NCI-H2227 (cell line): ENCODE results near the gene AQP2.

ENCODE experiments used
- DNase-seq: peaks from one replicate; lab custom pipeline; 2025; ENCODE audit not compliant: unreplicated experiment; lab: John Stamatoyannopoulos, UW

AQP2 gene

DNA sequence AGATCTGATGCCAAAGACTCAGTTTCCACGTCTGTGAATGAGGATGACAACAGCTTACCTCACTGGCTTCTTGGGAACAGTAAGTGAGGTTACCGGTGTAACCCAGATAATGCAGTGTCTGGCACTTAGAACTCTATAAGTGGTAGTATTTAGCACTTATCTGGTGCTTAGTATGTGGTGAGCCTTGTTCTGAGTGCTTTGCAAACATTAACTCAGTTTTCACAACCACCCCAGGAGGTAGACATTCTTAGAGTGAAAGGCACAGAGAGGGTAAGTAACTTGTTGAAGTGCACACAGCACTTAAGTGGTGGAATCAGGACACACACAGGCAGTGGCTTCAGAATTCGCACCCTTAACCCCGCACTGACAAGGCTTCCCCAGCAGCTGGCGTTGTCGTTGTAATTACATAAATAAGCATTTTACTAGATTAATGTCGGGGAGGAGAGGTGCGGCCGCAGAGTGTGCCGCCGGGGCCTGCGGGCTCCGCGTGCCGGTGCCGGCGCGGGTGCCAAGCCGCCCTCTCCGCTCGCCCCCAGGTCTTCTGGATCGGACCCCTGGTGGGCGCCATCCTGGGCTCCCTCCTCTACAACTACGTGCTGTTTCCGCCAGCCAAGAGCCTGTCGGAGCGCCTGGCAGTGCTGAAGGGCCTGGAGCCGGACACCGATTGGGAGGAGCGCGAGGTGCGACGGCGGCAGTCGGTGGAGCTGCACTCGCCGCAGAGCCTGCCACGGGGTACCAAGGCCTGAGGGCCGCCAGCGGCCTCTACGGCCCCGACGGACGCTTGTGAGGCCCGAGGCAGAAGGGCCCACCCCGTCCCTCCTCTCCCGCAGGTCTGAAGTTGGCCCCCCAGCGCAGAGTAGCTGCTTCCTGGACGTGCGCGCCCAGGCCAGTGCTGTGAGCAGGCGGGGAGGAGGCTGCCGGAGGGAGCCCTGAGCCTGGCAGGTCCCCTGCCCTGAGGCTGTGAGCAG lies 4.6 kb downstream of the AQP2 start:
- no peak for DNase-seq

DNA sequence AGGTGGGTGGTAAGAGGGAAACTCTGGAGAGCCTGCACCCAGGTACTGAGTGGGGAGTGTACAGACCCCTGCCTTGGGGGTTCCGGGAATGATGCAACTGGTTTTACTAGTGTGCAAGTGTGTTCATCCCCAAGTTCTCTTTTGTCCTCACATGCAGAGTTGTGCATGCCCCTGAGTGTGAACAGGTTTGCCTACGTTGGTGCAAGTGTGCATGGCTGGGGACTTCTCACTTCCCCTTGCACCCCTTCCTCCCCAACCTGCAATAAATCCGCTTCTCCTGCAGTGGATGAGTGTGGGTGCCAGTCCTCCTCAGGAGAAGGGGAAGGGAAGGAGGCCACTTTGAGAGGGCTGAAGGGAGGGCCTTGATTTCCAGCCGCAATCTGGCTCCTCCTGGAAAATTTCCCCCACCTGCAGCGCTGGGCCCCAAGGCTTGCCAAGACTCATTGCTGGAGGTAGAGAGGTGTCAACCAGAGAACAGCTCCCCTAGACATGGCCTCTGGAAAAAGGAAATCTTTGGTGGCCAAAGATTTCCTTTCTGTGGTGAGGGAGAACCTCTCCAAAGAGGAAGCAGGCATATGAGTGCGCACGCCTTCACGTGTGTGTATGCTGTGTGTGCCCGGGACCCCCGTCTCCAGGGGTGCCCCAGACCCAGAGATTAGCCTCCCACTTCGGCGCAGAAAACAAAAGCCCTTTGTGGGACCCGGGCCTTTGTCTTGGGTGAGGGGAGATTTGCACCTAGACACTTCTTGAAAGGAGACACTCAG lies 5.5 kb downstream of the AQP2 start:
- DNase-seq = no peak

DNA sequence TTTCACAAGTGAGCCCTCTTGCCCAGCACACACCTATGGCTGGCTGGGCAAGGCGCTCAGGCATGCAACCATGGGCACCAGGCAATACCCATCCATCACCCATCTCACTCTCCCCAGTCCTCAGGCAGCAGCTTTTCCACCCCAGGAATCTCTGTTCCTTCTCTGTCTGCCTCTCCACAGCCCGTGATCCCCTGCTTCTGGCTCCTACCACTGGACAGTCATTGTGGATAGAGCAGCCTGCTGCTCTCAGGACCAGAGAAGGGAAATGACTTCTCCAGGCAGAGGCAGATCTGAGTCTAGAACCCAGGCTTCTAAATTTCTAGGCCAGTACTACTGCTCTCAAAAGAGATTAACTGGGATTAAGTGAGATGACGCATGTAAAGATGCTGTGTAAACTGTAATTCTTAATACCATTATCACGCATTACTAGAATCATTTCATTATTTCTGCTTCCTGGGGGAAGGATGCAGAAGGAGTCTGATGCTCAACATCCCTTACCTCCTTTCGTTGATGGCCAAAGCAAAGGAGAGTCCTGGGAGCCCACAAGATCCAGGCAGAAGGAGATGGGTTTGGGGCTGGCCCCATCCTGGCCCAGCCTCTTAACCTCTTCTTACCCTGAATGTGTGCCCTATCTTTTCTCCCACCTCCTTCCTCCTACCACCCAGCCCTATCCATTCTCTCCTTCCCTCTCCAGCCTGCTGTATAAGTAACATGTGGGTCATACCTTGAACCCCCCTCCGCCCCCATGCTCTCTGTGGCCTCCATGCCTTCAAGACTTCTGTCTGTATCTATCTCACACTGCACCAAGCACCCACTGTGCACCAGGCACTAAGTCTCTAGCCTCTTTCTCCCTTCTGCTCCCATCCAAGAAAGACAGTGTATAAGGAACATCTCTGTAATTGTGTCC lies 6.4 kb downstream of the AQP2 start:
- no peak for DNase-seq

DNA sequence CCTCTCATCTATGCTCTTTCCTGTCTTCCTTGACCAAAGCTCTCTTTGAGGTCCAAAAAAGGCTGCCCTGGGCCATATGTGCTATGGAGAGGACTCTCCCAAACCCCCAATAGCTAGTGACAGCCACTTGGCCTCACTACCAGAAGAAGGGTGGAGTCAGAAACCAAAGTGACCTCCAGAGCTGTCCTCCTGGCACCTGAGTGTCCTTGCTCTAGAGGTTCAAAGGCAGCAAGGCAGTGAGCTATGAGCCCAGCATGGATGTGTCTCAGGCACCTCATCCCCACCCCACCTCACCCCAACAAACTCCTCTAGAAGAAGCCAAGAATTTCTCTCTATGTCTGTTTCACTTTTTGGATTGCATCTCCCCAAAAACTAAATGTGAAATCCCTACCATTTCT lies 7.0 kb downstream of the AQP2 start:
- no peak for DNase-seq

DNA sequence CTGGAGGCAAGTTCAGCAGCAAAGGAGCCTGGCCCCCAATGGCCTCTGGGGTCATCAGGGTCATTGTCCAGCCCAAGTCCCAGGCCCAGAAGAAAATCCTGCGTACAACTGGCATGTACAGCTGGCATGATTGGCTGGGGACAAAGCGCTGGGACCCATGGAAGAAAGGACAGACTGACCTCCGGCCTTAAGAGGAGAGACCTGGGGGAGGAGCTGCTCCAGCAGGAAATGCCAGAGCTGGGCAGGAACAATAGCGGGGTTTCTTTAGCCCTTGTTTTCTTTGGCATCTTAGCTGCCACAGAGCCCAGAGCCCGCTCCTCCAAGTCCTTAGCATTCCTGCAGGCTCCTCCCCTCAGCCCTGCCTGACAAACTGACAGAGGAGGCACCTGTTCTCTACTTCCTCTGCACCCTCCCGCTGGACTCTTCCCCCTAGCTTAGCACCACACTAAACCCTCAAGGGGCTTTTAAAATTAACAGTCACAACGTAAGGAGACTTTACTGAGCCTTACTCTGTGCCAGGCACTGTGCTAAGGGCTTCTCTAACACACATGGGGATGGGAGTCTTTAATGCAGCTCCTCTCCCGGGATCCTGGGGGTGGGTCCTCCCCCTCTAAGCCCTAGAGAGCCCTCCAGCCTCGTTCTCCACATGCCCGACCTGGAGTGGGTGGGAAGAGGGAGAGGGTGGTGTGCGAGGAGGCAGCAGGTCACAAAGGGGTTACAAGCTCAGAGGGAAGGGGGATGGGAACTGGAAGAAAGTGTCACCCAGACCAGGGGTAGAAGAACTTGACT lies 9.3 kb downstream of the AQP2 start:
- DNase-seq = no peak

DNA sequence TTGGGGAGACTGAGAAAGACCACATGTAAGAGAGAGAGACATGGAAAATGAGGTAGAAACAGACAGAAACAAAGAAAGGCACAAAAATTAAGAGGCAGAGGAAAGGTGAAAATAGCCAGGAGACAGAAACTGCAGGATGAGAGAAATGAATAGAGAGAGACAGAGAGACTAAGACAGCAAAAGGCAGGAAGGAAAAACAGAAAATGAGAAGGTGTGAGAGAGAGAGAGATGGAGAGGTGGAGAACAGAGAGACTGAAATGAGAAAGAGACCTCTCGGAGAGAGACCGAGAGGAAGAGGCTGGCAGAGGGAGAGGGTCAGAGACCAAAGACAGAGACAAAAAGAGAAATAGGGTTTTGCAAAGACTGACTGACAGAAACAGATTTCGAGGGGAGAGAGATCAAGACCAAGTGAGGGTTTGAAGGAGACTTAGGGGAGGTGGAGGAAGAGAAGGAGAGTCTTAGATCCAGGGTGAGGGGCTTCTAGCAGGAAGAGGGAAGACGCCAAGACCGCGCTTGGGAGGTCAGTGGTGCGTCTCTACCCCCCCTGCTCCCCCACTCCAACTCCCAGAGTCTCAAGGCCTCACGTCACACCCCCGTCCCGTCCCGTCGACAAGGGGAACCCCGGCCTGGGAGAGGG lies 10.1 kb downstream of the AQP2 start:
- DNase-seq = no peak

DNA sequence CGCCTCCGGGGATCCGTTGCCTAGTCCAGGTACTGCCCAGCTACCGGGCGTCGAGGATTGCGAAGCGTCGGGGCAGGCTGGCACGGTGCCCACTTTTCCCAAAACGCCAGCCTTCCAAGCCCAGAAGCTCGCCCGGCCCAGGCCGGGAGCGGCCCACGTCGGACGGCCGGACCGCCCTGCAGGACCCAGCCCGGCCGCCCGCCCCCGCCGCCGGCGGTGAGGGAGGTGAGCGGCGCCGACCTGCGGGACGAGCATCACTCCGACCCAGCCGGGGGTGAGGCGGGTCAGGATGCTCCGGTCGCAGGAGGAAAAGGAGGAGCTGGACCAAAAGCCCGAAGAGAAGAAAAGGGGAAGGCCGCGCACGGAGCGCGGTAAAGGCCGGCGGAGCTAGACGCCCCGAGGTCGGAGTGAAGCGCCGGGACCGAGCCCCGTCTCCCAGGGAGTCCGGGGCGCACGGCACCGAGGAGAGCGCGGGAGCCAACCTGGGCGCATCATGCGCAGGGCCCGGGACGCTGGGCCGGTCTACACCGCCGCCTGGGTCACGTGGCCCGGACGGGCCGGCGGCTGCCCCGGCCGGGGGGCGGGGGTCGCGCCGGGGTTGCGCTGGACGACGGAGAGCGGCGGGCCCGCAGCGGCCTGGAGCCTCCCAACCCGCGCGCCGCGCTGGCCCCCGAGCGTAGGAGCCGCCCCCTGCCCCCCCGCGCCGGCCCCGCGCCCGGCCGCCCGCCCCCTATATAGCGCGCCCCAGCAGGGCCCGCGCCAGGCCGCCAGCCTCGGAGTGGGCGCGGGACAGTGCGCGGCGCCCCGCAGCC lies 10.8 kb downstream of the AQP2 start, which contains the start of gene AQP5:
TSS of gene AQP5 (plus strand) at position 762 of the 812 bp plus-strand sequence. CDS start 146 bp downstream, outside the sequence.
- DNase-seq = no peak

DNA sequence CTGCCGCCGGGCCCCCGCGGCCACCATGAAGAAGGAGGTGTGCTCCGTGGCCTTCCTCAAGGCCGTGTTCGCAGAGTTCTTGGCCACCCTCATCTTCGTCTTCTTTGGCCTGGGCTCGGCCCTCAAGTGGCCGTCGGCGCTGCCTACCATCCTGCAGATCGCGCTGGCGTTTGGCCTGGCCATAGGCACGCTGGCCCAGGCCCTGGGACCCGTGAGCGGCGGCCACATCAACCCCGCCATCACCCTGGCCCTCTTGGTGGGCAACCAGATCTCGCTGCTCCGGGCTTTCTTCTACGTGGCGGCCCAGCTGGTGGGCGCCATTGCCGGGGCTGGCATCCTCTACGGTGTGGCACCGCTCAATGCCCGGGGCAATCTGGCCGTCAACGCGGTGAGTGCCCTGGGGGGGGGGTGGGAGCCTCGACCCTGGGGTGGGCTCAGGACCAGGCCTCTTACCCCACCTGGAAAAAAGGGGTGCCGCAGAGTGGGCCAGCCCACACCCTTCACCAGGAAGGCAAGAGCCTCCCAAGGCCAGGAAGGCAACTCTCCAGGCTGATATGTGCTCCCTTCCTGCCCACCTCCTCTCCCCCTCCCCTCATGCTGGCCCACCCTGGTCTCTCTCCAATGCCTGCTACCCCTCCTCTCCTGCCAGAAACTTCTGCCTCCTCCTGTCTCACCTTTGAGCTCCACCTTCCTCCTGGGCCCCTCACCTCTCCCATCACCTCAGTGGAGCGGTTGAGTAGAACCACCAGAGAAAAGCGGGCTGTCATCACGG lies 11.6 kb downstream of the AQP2 start:
- DNase-seq = no peak

DNA sequence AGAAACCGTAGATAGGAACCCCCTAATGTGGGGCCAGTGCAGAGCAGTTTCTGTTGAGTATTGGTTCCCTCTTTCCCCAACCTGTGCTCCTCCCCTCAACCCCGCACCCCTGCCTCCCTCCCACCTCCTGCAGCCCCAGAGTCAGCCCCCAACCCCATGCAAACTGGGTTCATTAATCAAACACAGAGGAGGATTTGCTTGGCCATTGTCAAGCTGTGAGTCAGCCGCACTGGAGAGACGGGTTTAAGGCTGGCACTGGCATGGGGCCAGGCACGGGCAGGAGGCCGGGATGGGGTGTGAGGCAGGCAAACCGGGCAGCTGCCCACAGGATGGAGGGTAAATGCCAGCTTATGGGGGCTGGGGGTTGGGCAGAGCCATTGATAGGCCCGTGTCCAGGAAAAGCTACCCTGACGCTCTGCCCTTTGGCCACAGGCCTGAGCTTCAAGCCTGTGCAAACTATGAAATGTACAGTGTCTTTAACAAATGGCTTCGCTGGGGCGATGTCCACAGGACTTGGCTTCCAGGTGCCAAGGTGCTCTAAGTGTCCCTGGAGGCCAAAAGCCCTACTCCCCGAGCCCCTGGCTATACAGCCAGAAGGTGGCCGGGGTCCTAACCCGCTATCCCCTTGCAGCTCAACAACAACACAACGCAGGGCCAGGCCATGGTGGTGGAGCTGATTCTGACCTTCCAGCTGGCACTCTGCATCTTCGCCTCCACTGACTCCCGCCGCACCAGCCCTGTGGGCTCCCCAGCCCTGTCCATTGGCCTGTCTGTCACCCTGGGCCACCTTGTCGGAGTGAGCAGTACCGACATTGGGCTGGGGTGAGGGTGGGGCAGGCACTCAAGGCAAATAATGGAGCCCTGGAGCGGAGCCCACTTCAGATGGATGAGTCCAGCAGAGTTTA lies 12.6 kb downstream of the AQP2 start:
- DNase-seq = no peak

DNA sequence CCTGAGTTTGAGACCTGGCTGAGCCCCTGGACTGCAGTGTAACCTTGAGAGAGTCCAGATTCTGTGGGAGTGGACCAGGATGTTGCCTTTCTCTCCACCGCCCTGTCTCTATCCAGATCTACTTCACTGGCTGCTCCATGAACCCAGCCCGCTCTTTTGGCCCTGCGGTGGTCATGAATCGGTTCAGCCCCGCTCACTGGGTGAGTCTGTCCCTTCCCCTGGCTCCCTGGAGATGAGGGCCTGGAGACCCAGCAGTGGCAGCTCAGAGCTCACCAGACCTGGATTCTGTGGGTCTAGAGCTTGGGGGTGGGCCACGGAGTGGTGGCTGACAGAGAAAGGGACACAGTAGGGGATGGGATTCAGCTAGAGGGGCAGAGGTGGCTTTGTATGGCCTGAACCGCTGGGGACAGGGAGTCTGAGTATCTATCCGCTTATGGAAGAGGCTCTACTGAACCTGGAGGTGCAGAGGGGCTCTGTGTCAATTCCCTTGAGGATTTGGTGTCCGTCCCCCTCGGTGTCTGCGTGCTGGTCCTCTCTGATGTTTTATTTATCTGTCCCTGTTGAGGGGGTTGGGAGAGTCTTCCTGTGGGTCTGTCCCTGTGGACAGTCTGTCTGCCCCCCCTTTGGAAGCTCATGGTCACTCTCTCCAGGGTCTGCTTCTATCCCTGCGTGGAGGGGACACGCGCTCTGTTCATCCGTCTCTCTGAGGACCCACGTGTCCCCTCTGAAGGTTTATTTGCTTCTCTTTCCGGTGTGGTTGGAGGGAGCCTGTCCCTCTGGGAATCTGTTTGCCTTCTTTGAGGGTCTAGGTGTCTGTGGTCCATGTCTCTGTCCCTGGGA lies 13.7 kb downstream of the AQP2 start:
- no peak for DNase-seq

DNA sequence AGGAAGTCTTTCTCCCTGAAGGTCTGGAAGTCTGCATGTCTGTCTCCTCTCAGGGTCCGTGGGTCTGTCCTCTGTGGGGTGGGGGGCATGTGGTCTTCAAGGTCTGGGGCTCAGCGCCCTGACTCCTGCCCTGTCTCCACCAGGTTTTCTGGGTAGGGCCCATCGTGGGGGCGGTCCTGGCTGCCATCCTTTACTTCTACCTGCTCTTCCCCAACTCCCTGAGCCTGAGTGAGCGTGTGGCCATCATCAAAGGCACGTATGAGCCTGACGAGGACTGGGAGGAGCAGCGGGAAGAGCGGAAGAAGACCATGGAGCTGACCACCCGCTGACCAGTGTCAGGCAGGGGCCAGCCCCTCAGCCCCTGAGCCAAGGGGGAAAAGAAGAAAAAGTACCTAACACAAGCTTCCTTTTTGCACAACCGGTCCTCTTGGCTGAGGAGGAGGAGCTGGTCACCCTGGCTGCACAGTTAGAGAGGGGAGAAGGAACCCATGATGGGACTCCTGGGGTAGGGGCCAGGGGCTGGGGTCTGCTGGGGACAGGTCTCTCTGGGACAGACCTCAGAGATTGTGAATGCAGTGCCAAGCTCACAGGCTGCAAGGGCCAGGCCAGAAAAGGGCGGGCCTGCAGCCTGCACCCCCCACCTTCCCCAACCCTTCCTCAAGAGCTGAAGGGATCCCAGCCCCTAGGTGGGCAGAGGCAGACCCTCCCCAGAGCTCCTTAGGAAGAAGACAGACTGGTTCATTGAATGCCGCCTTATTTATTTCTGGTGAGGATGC lies 14.5 kb downstream of the AQP2 start:
- DNase-seq = no peak

DNA sequence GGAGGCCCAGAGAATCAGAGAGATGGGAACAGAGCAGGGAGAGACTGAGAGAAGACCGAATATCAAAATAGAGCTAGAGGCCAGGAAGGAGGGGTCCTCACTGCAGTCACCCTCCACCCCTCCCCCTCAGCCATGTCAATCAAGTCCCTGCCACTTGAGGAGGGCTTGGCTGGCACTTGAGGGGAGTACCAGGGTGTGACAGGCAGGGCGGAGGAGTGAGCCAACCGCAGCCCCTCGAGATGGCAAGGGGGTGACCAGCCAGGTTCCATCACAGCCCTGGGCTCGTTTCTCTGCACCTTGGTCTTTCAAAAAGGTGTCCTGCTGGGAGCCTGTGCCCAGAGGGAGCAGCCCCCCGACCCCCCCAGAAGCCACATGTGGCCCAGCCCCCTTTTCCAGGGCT lies 15.3 kb downstream of the AQP2 start:
- no peak for DNase-seq

DNA sequence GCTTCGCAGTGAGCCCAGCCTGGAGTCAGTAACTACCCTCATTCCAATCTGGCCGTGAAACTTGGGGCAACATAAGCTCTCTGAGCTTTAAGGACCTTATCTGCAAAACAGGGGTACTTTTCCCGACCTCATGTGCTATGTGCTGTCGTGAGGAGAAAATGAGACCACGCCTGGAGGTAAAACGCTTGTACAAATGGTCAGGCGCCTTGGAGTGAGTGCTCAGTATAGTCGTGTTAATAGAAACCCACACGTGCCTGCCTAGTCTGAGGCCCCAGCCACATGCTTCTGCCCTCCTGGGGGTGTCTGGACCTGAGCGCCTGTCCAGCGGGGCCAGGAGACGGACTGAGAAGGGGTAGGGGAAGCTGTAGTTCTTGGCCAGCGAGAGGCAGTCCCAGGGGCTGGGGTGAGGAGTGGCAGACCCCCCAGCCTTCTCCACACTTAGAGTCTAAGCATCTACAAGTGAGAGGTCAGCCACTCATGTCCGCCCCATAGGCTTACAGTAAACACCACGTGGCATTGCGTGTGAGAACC lies 16.0 kb downstream of the AQP2 start:
- DNase-seq = no peak

DNA sequence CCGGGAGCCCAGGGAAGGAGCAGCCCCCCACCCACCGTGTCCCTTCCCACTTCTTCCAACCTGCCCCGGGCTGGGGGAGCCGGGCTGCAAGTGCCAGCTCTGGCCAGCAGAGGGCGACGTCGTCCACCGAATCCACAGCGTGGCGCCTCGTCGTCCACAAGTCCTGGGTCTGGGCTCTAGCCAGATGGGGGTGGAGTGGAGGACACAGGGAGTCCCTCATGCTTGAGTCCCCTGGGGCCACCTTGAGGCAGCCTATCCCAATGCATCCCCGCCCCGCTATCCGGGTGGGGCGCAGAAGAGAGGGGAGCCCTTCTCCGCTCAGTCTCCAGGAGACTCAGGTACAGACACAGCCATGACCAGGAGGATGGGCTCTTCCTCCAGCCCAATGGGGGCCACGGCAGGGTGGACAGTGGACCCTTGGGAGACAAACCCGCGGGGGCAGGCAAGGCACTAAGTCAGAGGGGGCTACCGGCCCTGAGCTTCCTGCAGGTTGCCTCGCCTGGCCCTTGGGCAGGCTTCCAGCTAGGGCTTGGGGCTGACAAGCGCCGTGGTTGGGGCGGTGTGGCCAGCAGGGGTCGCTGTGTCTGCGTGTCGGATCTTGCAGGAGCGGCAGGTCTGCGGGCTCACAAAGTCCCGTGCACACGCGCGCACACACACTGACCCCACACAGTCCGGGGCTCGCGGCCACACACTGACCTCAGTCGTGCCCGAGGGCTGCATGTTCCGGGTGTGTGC lies 16.7 kb downstream of the AQP2 start:
- peak; percentile 81 for DNase-seq
